Activated T-helper 9 cell treated with anti-CD3 and anti-CD28 coated beads, Interleukin-2, amount 50 U/mL, for 16 hours (primary cell): ENCODE data around the gene ECI1.
A peak's percentile ranks its signal among the peaks of the same experiment; 100 is the strongest.

Experiments used
- DNase-seq: peaks from one replicate; pipeline ENCODE4 v3.0.0-alpha.2; 2020; ENCODE audit warnings: low read depth

Gene ECI1

GRCh38 chr16:2195322-2196161, 55.8 kb downstream of the ECI1 start:
- no peak for DNase-seq

- DNase-seq = peak; percentile 26
Measured at GRCh38 chr16:2194852-2195321, 56.5 kb downstream of the ECI1 start.

- DNase-seq = no peak
Measured at GRCh38 chr16:2194166-2194834, 57.1 kb downstream of the ECI1 start.

- DNase-seq = no peak
Measured at GRCh38 chr16:2191446-2191706, 60.0 kb downstream of the ECI1 start.

- no peak for DNase-seq
Measured at GRCh38 chr16:2190659-2191445, 60.5 kb downstream of the ECI1 start.

- DNase-seq = no peak
Measured at GRCh38 chr16:2190002-2190658, 61.3 kb downstream of the ECI1 start.
